RKO (cell line): ENCODE data around the gene LEKR1.
"Not testable (repeated sequence)": the region's sequence is repeated elsewhere in the genome, so short reads cannot be mapped to it uniquely, and the experiment has no call there.

Experiments
- DNase-seq: peaks from one replicate; pipeline ENCODE4 v3.0.0-alpha.2; 2016; ENCODE audit warnings: low spot score

Gene LEKR1

DNA sequence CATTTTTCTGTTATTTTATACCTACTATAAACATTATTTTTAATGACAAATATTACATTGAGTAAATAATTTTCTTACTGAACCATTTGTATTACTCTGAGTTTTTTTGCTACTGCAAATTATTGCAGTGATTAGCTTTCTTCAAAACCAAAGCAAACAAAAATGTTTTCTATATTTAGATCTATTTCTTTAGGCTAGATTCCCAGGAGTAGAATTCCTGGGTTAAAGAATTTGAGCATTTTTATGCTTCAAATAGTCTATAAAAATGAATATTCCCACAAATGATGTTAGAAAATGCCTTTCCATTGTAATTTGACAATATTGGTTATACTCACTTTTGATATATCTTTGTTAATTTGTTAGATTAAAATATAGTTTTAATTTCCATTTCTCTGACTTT lies 76.8 kb downstream of the LEKR1 start:
- DNase-seq, result no peak

GRCh38 chr3:156906275-156906674 lies 80.1 kb downstream of the LEKR1 start:
- no peak for DNase-seq

GRCh38 chr3:156908398-156908797 lies 82.2 kb downstream of the LEKR1 start:
- no peak for DNase-seq

DNA sequence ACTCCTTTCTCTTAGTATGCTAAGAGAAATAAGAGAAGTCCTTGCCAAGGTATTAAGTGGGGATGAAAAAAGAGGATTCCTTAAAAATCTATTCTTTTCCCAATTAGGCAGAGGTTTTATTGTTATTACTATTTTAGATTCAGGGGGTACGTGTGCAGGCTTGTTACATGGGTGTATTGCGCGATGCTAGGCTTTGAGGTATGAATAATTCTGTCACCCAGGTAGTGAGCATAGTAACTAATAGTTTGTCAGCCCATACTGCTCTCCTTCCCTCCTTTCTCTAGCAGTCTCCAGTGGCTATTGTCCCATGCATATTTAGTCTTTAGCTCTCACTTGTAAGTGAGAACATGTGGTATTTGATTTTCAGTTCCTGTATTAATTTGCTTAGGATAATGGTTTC lies 83.9 kb downstream of the LEKR1 start:
- no peak for DNase-seq

DNA sequence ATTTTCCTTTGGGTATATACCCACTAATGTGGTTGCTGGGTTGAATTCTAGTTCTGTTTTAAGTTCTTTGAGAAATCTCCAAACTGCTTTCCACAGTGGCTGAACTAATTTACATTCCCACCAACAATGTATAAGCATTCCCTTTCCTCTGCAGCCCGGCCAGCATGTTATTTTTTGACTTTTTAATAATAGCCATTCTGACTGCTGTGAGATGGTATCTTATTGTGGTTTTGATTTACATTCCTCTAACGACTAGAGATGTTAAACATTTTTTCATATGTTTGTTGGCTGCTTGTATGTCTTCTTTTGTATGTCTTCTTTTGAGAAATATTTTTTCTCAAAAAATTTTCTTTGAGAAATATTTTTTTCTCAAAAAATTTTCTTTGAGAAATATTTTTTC lies 84.7 kb downstream of the LEKR1 start:
- DNase-seq, result not testable (repeated sequence)

GRCh38 chr3:156914300-156914699 lies 88.1 kb downstream of the LEKR1 start:
- not testable (repeated sequence) for DNase-seq

DNA sequence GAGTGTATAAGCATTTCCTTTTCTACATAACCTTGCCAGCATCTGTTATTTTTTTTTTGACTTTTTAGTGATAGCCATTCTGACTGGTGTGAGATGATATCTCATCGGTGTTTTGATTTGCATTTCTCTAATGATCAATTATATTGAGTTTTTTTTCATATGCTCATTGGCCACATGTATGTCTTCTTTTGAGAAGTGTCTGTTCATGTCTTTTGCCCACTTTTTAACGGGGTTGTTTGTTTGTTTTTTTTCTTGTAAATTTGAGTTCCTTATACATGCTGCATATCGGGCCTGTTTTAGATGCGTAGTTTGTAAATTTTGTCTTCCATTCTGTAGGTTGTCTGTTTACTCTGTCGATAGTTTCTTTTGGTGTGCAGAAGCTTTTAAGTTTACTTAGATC lies 89.2 kb downstream of the LEKR1 start:
- DNase-seq, result no peak

DNA sequence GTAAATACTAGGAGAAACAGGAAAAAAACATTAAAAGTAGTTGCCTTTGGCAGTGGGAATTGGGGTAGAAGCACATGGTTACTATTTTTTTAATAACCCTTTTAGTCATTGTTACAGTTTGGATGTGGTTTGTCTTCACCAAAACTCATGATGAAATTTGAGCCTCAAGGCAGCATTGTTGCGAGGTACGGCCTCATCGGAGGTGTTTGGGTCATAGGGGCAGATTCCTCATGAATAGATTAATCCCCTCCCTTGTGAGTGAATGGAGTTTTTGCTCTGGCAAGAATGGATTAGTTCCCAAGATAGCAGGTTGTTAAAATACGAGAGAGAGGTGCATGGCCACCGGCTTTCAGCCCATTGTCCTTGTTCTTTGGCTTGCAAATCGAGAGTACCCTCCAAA lies 92.6 kb downstream of the LEKR1 start:
- no peak for DNase-seq

- no peak for DNase-seq
These were observed 93.7 kb downstream of the LEKR1 start for GRCh38 chr3:156919818-156920217.

- DNase-seq, result no peak
These were observed 94.2 kb downstream of the LEKR1 start for GRCh38 chr3:156920399-156920798.

GRCh38 chr3:156923349-156923748 lies 97.2 kb downstream of the LEKR1 start:
- DNase-seq, result no peak

GRCh38 chr3:156938724-156939123 lies 112.6 kb downstream of the LEKR1 start:
- no peak for DNase-seq

- no peak for DNase-seq
These were observed 113.2 kb downstream of the LEKR1 start for GRCh38 chr3:156939315-156939714.

- DNase-seq, result no peak
These were observed 115.2 kb downstream of the LEKR1 start for GRCh38 chr3:156941311-156941710.

DNA sequence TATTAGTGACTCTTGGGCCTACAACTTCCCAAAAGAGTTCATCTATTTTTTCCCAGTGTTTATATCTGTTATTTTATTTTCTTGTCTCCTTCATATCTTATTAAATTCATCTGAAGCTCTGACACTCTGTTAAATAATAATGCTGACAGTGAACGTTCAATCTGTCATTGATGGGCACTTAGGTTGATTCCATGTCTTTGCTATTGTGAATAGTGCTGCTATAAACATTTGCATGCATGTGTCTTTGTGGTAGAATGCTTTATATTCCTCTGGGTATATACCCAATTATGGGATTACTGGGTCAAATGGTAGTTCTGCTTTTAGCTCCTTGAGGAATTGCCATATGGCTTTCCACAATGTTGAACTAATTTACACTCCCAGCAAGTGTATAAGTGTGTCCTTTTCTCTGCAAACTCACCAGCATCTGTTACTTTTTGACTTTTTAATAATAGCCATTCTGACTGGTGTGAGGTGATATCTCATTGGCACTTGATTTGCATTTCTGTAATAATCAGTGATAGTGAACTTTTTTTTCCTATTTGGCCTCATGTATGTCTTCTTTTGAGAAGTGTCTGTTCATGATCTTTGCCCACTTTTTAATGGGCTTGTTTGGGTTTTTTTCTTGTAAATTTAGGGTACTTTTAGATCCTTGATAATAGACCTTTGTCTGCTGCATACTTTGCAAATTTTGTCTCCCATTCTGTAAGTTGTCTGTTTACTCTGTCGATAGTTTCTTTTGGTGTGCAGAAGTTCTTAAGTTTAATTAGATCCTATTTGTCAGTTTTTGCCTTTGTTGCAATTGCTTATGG lies 122.5 kb downstream of the LEKR1 start:
- DNase-seq, result no peak

- no peak for DNase-seq
These were observed 125.9 kb downstream of the LEKR1 start for GRCh38 chr3:156952011-156952410.

DNA sequence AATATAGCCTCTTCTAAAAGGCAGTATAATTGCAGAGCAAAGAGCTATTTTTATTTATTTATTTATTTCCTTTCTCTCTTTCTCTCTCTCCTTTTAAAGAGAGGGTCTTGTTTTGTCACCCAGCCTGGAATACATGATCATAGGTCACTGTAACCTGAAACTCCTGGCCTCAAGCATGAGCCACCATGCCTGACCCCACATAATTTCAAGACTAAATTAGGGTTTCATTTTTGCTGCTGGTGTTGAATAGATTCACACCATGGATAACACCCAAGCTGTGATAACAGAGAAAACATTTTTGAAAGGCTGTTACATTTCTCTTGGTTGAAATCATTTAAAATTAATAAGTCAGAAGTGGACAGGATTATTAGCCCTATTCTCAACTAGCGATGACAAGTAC lies 131.6 kb downstream of the LEKR1 start:
- no peak for DNase-seq

DNA sequence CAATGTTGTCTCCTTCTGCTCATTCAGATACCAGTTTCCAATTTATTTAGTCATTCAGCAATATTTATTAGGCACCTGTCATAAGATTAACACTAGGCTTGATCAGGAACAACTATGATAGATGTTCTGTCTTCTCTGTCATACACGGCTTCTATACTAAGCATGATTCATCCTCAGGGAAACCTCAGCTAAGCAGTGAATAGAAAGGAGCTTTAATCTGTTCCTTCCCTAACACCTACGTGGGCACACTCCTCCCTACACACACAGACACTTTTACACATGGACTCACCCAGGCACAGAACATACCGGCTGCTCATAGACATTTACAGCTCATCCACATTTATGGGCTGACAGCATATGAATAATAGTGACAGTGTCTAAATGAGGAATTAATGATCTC lies 136.9 kb downstream of the LEKR1 start:
- no peak for DNase-seq

- no peak for DNase-seq
These were observed 138.4 kb downstream of the LEKR1 start for GRCh38 chr3:156964577-156964976.

- DNase-seq, result not testable (repeated sequence)
These were observed 140.2 kb downstream of the LEKR1 start for GRCh38 chr3:156966349-156966748.

- no peak for DNase-seq
These were observed 147.8 kb downstream of the LEKR1 start for GRCh38 chr3:156973954-156974353.

GRCh38 chr3:156974931-156975330 lies 148.8 kb downstream of the LEKR1 start:
- DNase-seq, result no peak

DNA sequence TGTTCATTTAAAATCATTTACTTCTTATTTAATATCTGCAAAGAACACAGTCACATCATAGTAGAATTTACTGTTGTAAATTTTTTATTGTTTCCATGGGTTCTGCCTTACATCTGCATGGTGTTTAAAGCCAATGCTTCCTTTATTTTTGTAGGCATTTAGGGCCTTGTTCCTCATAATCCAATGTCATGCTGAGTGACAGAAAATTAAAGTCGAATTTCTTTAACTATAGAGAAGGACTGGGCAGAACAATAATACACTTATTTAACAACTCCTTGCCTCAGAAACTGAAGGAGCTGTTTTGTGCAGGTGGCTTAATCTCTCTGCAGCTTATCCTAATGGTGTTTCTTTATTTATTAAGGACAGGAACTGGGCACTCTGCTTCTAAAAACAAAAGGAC lies 149.6 kb downstream of the LEKR1 start:
- no peak for DNase-seq

GRCh38 chr3:156976933-156977332 lies 150.8 kb downstream of the LEKR1 start:
- DNase-seq, result no peak
